ENCODE data around the gene SCO1.

GRCh38 chr17:10640475-10640874 is 56.9 kb downstream of the SCO1 start:
- TF ChIP-seq CTCF (IDR thresholded peaks at IDR 0.05) (no peak), POLR2A (IDR thresholded peaks at IDR 0.05) (no peak)
